Left ventricle myocardium superior (tissue), 1 donor: Measurements from ENCODE around the gene GAB1. TPM values are rescaled to one million over a fixed set of nuclear protein-coding genes. Genes with fewer than 3 reads are reported as not detected.

Experiments used
- ATAC-seq: fragments of 200-7000 bp; cut with Tn5 transposase; one replicate; pipeline ENCODE4 v1.9.1; 2020; ENCODE audit warnings: mild to moderate bottlenecking, moderate library complexity
- DNase-seq: peaks from one replicate; pipeline ENCODE4 v3.0.0-alpha.2; 2020
- intact Hi-C: fragments of 100-400 bp; cut with micrococcal nuclease; formaldehyde crosslinking; loops from one replicate; pipeline ENCODE4 v1.11.0; 2022
- long read RNA-seq: library from polyadenylated mRNA; unstranded; transcript quantifications from one replicate; pipeline ENCODE4 v2.0.0, GENCODE V29; 2021
- total RNA-seq: library from RNA; stranded (reverse); fragmentation: NEBNext Ultra II Directional; extraction: Animal tissue kit (Norgen Biotek cat#: 25700); gene quantifications from one replicate; pipeline ENCODE4 v1.2.1, GENCODE V29; 2021
- donor health status: DM: no; HTN: yes; CAD: no; lungs with severe emphysema.

GAB1 gene
- 90.7 TPM for total RNA-seq
- long read RNA-seq, partial matches to known transcripts = 1 of 12 reads
- long read RNA-seq, other reads (novel, unspliced or antisense) = 11 of 12 reads

DNA sequence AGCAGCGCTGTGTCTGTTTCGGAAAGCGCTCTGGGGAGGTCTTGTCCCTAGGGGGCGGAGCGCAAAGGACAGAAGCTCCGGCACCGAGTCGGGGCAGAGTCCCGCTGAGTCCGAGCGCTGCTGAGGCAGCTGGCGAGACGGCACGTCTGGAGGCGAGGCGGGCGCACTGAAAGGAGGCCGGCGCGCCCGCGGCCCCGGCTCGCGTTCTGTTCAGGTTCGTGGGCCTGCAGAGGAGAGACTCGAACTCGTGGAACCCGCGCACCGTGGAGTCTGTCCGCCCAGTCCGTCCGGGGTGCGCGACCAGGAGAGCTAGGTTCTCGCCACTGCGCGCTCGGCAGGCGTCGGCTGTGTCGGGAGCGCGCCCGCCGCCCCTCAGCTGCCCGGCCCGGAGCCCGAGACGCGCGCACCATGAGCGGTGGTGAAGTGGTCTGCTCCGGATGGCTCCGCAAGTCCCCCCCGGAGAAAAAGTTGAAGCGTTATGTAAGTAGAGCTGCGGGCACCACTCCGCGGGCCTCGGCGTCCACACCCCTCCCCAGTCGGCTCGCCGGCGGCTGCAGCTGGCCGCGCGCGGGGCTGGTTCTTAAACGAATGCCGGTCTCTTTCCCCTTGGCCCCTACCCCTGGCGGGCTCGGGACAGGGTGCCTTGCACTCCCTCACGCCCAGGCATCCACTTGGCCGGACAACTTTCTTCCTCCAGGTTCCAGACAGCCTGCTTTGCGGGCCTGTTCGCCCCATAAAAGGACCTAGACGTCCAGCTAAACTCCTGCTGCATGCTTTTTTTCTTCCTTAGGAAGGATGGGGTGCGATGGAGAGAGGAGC is at the start of gene GAB1:
Gene GAB1, plus strand, starts transcription at position 96 of the 819 bp plus-strand sequence. Its CDS starts 313 bp downstream, at position 409.
- DNase-seq = peak; percentile 86
- peak; percentile 76 for ATAC-seq
- intact Hi-C loops = loop anchor here (10.0 kb wide), 1 partner anchor 122 kb away; no protein-coding TSS in a partner anchor

DNA sequence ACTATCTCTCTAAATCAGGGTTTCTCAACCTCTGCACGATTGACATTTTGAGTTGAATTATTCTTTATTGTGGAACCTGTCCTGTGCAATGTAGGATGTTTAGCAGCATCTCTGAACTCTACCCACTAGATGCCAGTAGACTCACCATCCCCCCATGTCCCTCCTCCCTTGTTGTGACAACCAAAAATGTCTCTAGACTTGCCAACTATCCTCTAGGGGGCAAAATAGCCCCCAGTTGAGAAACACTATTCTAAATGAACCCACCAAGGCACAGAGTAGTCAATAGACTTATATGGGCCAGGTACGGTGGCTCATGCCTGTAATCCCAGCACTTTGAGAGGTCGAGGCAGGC is 49.1 kb upstream of the GAB1 start:
- DNase-seq = no peak
- no peak for ATAC-seq
- intact Hi-C loops = no loop called here

DNA sequence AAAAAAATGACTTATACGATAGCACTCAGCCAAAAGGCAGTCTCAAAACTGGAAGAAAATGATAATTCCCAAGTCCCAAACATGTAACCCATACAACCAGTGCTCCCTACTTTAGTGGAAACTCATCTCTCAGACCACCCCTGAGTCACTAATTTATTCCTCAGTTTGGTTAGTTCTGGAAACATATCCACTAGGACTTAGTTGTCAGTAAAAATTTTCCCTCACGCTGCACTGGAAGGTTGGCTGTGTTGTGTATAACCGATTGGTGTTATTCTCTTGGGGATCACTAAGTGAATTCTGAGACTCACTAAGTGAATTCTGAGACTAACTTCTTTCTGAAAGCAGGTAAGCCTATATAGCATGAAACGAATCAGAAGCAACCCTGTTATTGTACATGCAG is 48.5 kb upstream of the GAB1 start:
- ATAC-seq = no peak
- intact Hi-C loops = no loop called here
- no peak for DNase-seq

DNA sequence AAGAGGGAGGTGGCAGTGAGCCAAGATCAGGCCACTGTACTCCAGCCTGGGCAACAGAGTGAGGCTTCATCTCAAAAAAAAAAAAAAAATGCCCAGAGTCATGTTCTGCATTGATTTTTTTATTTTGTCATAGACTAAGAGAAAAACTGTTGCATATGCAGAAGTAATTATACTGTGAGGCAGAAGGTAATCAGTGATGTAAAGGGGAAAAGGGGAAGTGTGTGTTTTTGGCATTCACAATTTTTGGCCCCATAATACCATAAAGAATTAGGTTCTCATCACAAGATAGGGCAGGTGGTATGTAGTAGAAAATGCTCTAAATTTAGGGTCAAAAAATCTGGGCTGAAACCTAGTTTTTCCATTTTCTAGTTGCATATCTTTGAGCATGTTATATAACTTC is 47.3 kb upstream of the GAB1 start:
- ATAC-seq = no peak
- DNase-seq = no peak
- intact Hi-C loops = no loop called here

DNA sequence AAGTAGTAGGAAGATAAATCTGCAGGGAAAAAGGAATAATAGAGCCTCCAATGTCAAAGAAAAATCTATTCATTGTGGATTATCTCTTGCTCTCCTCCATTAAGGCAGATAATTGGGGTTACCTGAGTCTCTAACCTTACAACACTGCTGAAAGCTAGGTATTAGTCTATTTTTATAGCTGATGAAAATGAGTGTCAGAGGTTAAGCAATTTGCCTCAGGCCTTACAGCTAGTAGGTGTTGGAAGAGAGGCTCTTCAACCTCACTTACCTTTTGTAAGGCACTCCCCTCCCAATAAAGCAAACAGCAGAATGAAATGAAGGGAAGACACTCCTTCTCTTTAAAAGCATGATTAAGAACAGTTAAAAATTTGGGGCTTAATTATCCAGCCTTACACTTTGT is 45.4 kb upstream of the GAB1 start:
- no peak for DNase-seq
- intact Hi-C loops = no loop called here
- no peak for ATAC-seq

DNA sequence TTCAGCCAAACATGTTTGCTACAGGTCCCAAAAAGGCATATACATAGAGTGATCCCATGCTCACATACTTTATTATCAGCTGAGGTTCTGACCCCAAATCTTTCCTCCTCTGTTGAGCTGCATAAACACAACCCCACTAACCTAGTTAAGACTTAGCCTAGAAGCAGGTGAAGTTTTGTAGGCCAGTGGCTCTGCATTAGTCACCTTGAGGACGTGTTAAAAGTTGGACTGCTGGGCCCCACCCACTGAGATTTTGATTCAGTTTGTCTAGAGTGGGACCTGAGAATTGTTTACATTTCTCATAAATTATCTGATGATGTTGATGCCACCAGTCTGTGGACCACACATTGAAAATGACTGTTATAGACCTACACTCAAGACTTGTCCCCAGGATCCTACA is 43.8 kb upstream of the GAB1 start:
- ATAC-seq (no peak), DNase-seq (no peak)
- intact Hi-C loops = no loop called here

DNA sequence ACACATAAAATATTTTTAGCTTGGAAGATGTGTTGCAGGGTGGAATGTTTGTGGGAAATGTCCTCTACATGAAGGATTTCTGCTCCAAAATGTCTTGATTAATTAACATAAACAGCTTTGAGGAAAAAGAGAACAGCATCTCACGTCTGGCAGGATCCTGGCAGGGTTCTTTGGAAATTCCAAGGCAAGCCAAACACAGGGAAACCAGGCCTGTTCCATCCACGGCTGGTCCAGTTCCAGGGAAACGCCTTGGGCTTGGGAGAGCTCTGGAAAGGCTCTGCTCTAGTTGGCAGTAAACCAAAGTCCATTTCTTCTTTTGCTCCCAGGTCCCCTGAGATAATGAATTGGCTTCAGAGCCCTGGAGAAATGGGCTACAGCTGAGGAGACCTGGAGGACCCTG is 42.4 kb upstream of the GAB1 start:
- ATAC-seq = peak; percentile 96
- intact Hi-C loops = no loop called here
- DNase-seq = peak; percentile 87

DNA sequence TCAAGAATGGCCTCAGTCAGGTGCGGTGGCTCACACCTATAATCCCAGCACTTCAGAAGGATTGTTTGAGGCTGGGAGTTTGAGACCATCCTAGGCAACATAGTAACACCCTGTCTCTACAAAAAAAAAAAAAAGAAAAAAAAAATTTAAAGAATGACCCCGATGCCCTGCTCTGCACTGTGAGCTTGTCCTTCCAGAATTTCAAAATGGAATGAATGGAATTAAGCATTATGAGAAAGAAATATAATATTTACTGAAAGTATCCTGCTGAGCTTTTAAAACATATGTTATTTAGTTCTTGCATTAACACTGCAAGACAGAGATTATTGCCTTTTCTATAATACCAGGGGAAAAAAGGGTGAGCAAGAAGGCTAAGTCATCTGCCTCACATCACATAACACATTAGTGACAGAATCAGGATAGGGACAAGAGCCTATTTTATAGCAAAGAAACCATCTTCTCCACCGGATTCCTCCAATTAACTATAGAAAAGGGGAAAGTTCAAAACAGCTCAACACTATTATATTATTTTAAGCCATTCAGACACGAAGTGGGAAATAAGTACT is 41.9 kb upstream of the GAB1 start:
- no peak for DNase-seq
- intact Hi-C loops = no loop called here
- ATAC-seq = peak; percentile 7

DNA sequence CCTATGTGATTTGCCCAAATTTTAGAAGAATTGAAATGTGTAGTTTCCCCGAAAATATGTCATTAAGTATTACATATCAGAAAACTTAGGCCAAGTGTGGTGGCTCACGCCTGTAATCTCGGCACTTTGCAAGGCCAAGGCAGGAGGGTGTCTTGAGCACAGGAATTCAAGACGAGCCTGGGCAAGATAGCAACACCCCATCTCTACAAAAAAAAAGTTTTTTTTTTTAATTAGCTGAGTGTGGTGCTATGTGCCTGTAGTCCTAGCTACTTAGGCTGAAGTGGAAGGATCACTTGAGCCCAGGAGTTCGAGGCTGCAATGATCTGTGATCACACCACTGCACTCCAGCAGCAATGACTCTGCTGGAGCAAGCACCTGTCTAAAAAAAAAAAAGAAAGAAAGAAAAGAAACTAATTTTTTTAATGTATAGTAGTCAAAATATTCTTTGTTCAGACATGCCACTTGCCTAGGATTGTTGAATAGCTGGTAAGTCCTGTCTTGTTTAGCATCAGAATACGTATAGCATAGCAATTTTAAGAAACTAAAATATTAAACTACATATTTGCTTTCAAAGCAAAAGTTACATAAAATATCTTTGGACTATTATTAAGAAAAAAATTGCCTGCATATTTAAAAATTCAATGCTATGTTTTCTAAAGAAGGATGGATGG is 40.1 kb upstream of the GAB1 start:
- intact Hi-C loops = no loop called here
- ATAC-seq (no peak), DNase-seq (no peak)

DNA sequence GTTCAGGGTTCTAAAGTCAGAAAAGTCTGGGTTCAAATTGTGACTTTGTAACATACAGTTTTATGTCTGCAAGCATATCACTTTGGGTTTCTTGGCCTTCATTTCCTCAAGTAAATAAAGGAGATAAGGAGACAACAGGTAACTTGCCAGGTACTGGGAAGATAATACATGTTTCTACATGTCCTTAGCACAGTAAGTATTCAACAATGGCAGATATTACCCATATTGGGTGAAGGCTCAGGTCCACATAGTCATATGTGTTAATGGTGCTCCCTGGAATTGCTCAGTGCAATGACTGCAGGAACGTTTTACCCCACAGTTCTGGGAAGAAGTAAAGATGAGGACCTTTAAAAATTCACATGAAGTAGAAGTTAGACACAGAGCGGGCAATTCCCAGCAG is 35.8 kb upstream of the GAB1 start:
- DNase-seq (no peak), ATAC-seq (no peak)
- intact Hi-C loops = no loop called here

DNA sequence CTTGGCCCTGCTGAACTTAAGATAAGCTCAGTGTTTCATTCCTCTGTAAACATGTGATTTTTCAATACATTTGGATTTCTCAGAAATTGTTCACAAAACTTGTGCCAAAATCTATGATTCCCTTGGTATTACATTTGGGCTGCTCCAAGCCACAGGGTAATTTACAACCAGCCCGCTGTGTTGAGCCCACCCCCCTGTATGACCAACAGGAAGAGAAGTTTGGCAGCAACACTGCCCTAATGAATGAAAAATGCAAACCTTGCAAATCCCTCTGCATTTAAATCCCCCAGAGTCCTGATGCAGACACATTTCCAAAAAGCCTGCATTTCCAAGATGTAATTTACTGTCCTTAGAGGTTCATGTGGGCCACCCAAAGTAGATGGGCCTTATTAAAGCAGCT is 34.1 kb upstream of the GAB1 start:
- ATAC-seq = peak; percentile 34
- DNase-seq = no peak
- intact Hi-C loops = no loop called here

DNA sequence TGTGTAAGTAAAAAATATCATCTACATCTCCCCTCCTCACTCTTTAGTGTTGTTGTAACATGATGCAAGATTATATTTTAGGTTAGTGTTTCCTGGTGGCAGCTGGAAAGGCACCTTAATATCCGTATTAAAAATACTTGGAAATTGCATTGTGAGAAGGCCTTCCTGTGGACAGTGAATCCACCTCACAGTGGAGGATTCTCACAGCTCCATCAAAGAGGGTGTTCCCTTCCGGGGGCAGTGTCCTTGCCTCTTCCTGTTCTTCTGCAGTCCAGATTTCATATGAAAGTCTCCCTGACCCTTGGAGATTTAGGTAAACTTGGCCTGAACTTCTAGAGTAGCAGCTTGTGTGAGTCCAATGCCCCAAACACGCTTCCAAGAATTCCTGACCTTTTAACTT is 29.9 kb upstream of the GAB1 start:
- peak; percentile 41 for ATAC-seq
- no peak for DNase-seq
- intact Hi-C loops = no loop called here

DNA sequence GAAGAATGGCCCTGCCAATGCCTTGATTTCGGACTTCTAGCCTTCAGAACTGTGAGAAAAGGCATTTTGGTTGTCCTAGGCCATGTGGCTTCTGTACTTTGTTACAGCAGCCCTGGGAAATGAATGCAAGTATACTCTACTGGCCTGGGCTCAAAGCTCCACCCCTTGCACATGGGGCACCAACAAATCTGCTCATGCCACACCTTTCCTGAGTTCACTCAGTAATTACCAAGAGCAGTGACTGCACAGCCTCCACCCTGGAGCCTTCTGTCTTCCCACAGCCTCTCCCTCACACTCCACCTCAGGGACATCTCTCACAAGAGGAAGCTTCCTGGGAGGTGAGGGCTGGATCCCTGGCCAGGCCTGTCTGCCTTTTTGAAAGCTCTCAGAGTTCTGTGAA is 29.1 kb upstream of the GAB1 start:
- DNase-seq = no peak
- intact Hi-C loops = no loop called here
- ATAC-seq = peak; percentile 57

DNA sequence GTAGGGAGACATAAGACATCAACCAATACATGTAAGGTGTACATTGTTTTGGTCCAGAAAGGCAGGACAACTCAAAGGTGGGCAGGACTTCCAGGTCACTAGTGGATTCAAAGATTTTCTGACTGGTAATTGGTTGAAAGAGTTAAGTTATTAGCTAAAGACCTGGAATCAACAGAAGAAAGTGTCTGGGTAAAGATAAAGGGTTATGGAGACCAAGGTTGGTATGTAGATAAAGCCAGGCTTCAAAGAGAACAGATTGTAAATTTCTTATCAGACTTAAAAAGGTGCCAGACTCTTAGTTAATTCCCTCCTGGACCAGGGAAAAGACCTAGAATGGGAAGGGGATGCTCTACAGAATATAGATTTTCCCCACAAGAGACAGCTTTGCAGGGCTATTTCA is 28.3 kb upstream of the GAB1 start:
- ATAC-seq (no peak), DNase-seq (no peak)
- intact Hi-C loops = no loop called here

DNA sequence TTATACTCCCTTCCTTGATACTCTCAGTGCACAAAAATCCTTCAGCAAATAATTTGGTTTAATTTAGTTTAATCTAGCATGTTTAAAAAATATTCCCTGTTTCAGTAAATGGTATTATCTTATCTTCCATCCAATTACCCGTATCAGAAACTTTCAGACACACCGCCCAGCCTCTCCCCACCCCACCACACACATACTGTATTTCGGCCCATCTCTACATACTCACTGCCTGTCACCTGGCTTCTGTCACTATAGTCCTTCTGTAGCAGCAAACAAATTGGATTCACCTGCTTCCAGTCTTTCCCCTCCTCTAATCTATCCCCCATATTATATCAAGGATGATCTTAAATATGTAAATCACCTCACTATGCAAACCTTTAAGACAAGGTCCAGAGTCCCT is 24.8 kb upstream of the GAB1 start:
- ATAC-seq (no peak), DNase-seq (no peak)
- intact Hi-C loops = no loop called here

DNA sequence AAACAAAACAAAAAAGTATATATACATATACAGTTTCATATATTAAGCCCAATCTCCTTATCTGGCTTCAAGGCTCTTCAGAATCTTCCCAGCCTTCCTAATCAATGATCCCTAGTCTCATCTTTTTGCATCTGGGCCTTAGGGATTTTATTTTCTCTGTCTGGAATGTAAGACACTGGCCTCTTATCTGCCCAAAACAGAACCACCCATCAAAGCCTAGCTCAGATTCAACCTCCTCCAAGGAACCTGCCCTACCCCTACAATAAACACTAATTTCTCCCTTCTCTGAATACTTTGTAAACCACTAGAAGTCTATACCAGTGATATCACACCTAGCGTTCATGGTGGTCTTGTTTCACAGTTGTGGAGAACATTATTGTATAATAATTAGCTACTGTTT is 23.2 kb upstream of the GAB1 start:
- ATAC-seq (no peak), DNase-seq (no peak)
- intact Hi-C loops = no loop called here

DNA sequence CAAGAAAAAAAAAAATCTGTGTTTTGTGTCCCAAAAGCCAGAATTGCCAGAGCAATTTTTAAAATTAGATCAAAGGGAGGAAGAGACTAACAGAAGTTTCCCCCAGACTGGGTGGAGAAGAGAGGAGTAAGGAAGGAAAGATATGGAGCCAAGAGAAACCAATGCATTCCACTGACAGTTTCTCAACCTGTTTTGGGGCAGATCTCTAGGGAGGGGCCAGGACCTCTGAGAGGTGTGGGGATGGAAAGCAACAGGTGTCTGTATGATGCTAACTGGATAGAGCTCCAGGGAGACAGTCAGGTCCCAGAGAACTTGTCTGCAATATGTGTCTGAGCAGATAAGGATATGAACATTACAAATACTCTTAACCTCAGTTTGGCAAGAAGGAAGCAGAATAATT is 22.7 kb upstream of the GAB1 start:
- intact Hi-C loops = no loop called here
- DNase-seq (no peak), ATAC-seq (no peak)

DNA sequence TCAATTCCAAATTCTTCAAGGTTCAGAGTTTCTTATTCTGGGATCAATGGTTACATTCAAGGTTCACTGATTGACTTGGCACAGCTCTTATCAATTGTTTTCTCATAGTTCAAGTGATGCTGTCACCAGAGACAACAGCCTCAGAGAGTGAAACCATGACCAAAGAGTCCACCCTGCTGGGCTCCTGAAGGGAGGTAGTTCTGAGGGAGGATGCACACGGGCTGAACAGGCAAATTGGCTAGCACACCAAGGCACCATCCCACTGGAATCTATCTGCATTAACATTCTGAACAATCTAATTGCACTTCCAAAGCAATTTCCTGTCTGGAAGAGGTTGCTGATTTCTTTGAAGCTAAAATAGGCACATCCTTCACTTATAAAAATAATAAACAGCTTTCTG is 16.6 kb upstream of the GAB1 start:
- peak; percentile 44 for ATAC-seq
- intact Hi-C loops = no loop called here
- no peak for DNase-seq

DNA sequence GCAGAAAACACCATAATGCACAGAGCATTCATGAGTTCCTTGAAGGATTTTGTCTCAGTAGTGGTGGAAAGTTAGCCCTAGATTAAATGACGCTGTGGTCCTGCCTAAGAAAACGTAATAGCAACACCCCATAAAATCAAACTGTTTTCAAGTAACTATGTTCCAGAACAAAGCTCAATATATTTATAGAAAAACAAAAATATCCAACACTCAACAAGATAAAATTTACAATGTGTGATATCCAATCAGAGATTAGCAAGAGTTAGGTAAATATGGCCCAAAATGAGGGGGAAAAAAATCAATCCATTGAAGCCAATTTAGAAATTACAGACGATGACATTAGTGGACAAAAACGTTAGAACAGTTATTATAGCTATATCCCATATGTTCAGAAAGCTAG is 9.9 kb upstream of the GAB1 start:
- ATAC-seq = no peak
- DNase-seq = no peak
- intact Hi-C loops = no loop called here

DNA sequence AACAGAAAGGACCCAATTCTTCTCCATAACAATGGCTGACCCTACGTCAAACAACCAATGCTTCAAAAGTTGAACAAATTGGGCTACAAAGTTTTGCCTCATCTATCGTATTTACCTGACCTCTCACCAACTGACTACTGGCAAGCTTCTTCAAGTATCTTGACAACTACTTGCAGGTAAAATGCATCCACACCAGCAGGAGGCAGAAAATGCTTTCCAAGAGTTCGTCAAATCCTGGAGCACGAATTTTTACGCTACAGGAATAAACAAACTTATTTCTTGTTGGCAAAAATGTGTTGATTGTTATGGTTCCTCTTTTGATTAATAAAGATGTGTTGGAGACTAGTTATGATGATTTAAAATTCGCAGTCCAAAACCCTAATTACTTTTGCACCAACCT is 6.7 kb upstream of the GAB1 start:
- intact Hi-C loops = loop anchor here (10.0 kb wide), 1 partner anchor 115 kb away; no protein-coding TSS in a partner anchor
- no peak for ATAC-seq
- DNase-seq = no peak
